ENCODE results near the gene CLCF1. TPM values are rescaled to one million over a fixed set of nuclear protein-coding genes. Genes with fewer than 3 reads are reported as not detected.

The CLCF1 gene
- total RNA-seq, 4 donors from 2014 or later = 6.1 to 21.7 (median 9.4) TPM

DNA sequence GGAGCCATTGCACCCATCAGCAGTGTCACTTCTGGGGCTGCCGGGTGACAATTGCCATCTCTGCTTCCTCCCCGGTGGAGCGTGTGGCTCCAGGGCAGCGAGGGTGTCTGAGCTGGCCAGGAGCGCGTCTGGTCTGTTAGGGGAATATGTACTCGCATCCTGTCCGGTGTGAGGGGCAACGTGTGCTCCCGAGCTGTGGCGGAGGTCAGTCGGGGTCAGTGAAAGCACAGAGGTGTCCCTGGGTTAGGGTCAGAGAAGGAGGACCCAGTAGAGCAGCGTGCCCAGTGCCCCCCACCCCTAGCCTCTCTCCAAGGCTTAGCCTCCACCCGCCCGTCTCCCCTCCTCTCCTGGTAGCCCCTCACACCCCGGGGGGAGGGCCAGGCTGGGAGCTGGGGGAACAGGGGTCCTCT lies 1.5 kb downstream of the CLCF1 start:
- Histone ChIP-seq H3K9me3 (no peaks in the 10 kb centered on the region), H3K36me3 (no peaks in the 10 kb centered on the region), H3K27me3 (no peaks in the 10 kb centered on the region), H3K4me1 (peaks cover 4 to 84% (median 54%) of the 10 kb centered on the region in 3 donors), H3K4me3 (peak overlapping the region; percentile 82 to 94), H3K27ac (peak overlapping the region; percentile 87 to 99 (median 99))
- TF ChIP-seq POLR2A (IDR thresholded peaks at IDR 0.05) (no peak), CTCF (IDR thresholded peaks at IDR 0.05) (no peak), EP300 (IDR thresholded peaks at IDR 0.05) (no peak), POLR2AphosphoS5 (IDR thresholded peaks at IDR 0.05) (no peak)
- ATAC-seq = no peak
- 16% methylated on average over 5 of the region's 16 CpGs; no CpG with 5 or more reads in 1 of the 2 donors for WGBS, 2 donors (ENCODE audit: low coverage in 1 of 2)

GRCh38 chr11:67371189-67371910 lies 2.0 kb downstream of the CLCF1 start:
- no peak for ATAC-seq
- 16 to 33% methylated on average over 5 to 6 of the region's 8 CpGs for WGBS, 2 donors (ENCODE audit: low coverage in 1 of 2)
- H3K4me3 ChIP-seq = peak overlapping the region in 1 of 2 donors; percentile 94
- TF ChIP-seq POLR2AphosphoS5 (IDR thresholded peaks at IDR 0.05) = no peak
- TF ChIP-seq EP300 (IDR thresholded peaks at IDR 0.05) = no peak
- TF ChIP-seq POLR2A (IDR thresholded peaks at IDR 0.05) = no peak
- peak in 3 of 4 experiments; percentile 51 to 70 (median 68) for TF ChIP-seq CTCF (IDR thresholded peaks at IDR 0.05)
- no peaks in the 10 kb centered on the region for H3K36me3 ChIP-seq
- H3K27ac ChIP-seq = peak overlapping the region; percentile 76 to 99 (median 93)
- peaks cover 5 to 90% (median 59%) of the 10 kb centered on the region in 3 donors for H3K4me1 ChIP-seq
- H3K9me3 ChIP-seq = no peaks in the 10 kb centered on the region
- H3K27me3 ChIP-seq = no peaks in the 10 kb centered on the region

DNA sequence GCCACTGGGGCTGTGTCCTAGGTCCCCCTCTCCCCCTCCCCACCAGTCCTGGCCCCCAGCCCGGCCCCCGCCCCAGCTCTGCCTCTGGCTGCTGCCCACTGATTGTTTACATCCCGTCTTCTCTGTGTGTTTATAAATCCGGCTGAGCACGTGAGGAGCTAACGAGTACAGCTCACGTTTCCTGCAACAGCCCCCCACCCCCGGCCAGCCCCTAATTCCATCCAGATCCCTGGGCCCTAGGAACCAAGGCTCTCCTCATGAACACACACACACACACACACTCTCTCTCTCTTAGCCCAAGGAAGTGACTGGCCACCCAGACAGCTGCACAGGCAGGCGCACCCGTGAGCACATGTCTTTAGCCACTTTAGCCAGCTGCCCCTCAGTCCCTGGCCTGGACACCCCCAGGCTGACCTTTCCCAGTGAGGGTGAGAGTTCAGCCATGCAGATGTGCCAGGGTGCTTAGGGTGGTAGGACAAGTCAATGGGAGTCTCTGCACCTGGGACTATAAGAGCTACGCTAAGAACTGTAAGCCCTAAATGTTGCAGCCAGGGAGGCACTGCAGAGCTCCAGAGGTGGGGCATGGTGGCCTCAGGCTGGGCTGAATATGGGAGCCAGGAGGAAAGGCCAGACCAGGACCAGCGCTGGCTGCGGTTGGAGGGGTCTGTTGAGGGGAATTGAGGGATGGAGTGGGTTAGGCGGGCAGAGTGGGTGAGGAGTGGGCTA lies 2.9 kb downstream of the CLCF1 start:
- H3K27ac ChIP-seq = peak overlapping the region; percentile 76 to 99 (median 93)
- H3K4me1 ChIP-seq = peaks cover 5 to 91% (median 67%) of the 10 kb centered on the region in 3 donors
- H3K4me3 ChIP-seq = peak overlapping the region in 1 of 2 donors; percentile 94
- TF ChIP-seq POLR2A (IDR thresholded peaks at IDR 0.05) (no peak), POLR2AphosphoS5 (IDR thresholded peaks at IDR 0.05) (peak; percentile 61)
- H3K9me3 ChIP-seq = no peaks in the 10 kb centered on the region
- H3K27me3 ChIP-seq = no peaks in the 10 kb centered on the region
- ATAC-seq = no peak
- WGBS, 2 donors (ENCODE audit: low coverage in 1 of 2) = 83 to 92% methylated on average over 2 to 3 of the region's 14 CpGs
- peaks cover 0 to under 1% of the 10 kb centered on the region in 2 donors for H3K36me3 ChIP-seq

GRCh38 chr11:67369801-67370284 lies 3.6 kb downstream of the CLCF1 start:
- no peak for ATAC-seq
- Histone ChIP-seq H3K27ac (peak overlapping the region; percentile 76 to 99 (median 93)), H3K4me1 (peaks cover 5 to 91% (median 64%) of the 10 kb centered on the region in 3 donors), H3K27me3 (no peaks in the 10 kb centered on the region), H3K36me3 (peaks cover 0 to 8% of the 10 kb centered on the region in 2 donors), H3K9me3 (no peaks in the 10 kb centered on the region), H3K4me3 (peak overlapping the region in 1 of 2 donors; percentile 94)
- TF ChIP-seq POLR2AphosphoS5 (IDR thresholded peaks at IDR 0.05) = peak; percentile 86
- no peak for TF ChIP-seq EP300 (IDR thresholded peaks at IDR 0.05)
- TF ChIP-seq CTCF (IDR thresholded peaks at IDR 0.05) = no peak
- 28 to 29% methylated on average over 4 to 7 of the region's 12 CpGs for WGBS, 2 donors (ENCODE audit: low coverage in 1 of 2)

DNA sequence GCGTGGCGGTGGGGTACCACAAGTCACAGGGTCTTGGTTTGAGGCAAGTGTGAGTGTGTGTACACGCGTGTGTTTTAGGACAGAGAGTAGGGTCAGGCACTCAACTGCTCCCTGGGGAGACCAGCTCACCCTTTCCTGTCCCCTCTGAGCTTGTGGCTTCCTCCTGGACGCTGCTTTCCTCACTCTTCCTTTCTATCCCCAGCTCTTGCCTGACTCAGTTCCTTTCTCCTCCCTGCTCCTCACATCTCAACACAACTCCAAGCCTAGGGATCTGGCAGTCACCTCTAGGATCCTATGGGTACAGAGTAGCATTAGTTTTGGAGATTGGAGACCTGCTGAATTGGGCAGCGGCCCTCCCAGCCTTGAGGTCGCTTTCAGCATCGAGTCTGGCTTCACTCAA lies 4.1 kb downstream of the CLCF1 start:
- H3K4me1 ChIP-seq = peaks cover 5 to 89% (median 59%) of the 10 kb centered on the region in 3 donors
- 71 to 73% methylated on average over 1 to 3 of the region's 8 CpGs for WGBS, 2 donors (ENCODE audit: low coverage in 1 of 2)
- H3K4me3 ChIP-seq = no peak overlapping the region
- no peak for ATAC-seq
- H3K27ac ChIP-seq = peak overlapping the region; percentile 29 to 99 (median 93)
- TF ChIP-seq POLR2AphosphoS5 (IDR thresholded peaks at IDR 0.05) (no peak), EP300 (IDR thresholded peaks at IDR 0.05) (no peak), POLR2A (IDR thresholded peaks at IDR 0.05) (no peak), CTCF (IDR thresholded peaks at IDR 0.05) (no peak)
- H3K9me3 ChIP-seq = no peaks in the 10 kb centered on the region
- H3K27me3 ChIP-seq = no peaks in the 10 kb centered on the region
- peaks cover 0 to 13% of the 10 kb centered on the region in 2 donors for H3K36me3 ChIP-seq
